LNCaP clone FGC (cell line): Measurements from ENCODE around the gene ATP8B1.
A peak's percentile ranks its signal among the peaks of the same experiment; 100 is the strongest.

Experiments
- DNase-seq: peaks from one replicate; pipeline ENCODE4 v3.0.0-alpha.2; 2011; ENCODE audit warnings: low read depth
- H3K4me3 ChIP-seq: 2 replicates; pipeline ENCODE4 v1.5.1; 2011; ENCODE audit warnings: mild to moderate bottlenecking, low read depth, low read length, control low read depth
- CTCF ChIP-seq: IDR thresholded peaks from 2 replicates; pipeline ENCODE4 v1.5.1; 2012; ENCODE audit warnings: mild to moderate bottlenecking; ENCODE audit not compliant: control insufficient read depth, insufficient read depth; ENCODE audit errors: extremely low read depth

The ATP8B1 gene

GRCh38 chr18:57776767-57777166, 26.3 kb downstream of the ATP8B1 start:
- TF ChIP-seq CTCF, result no peak
- no peak for DNase-seq
- no peak overlapping the region for H3K4me3 ChIP-seq

GRCh38 chr18:57776354-57776753, 26.8 kb downstream of the ATP8B1 start:
- no peak for DNase-seq
- no peak for TF ChIP-seq CTCF
- no peak overlapping the region for H3K4me3 ChIP-seq

- peak; percentile 71 for DNase-seq
- no peak for TF ChIP-seq CTCF
- no peak overlapping the region for H3K4me3 ChIP-seq
These were observed 27.2 kb downstream of the ATP8B1 start for GRCh38 chr18:57775937-57776336.

GRCh38 chr18:57772387-57772799, 30.7 kb downstream of the ATP8B1 start:
- no peak overlapping the region for H3K4me3 ChIP-seq
- peak; percentile 54 for DNase-seq
- no peak for TF ChIP-seq CTCF

GRCh38 chr18:57771626-57772025, 31.5 kb downstream of the ATP8B1 start:
- DNase-seq, result no peak
- no peak overlapping the region for H3K4me3 ChIP-seq
- no peak for TF ChIP-seq CTCF

- no peak for TF ChIP-seq CTCF
- H3K4me3 ChIP-seq, result no peak overlapping the region
- no peak for DNase-seq
These were observed 31.9 kb downstream of the ATP8B1 start for GRCh38 chr18:57771193-57771592.

GRCh38 chr18:57768537-57769326, 34.4 kb downstream of the ATP8B1 start:
- no peak for TF ChIP-seq CTCF
- DNase-seq, result no peak
- H3K4me3 ChIP-seq, result no peak overlapping the region
